Stimulated activated naive B cell treated with anti-CD40 and anti-IgM and Interleukin-4, amounts not matched to agents 10 μg/mL and 1 μg/mL and 100 μg/mL, for 72 hours (primary cell): ENCODE data around the gene IFT57.
A peak's percentile ranks its signal among the peaks of the same experiment; 100 is the strongest.
"Not testable (repeated sequence)": the region's sequence is repeated elsewhere in the genome, so short reads cannot be mapped to it uniquely, and the experiment has no call there.

Source experiments
- ATAC-seq, 2 donors: fragments of 150-1000 bp; cut with Tn5 transposase; replicated peaks; 2 replicates each; pipeline ENCODE4 v1.10.0; 2021; ENCODE audit warnings: moderate library complexity in 1 of 2
- DNase-seq: peaks from one replicate; pipeline ENCODE4 v3.0.0; 2021
- H3K27ac Mint-ChIP-seq: one replicate; pipeline ENCODE4 v1.8.0; 2022; ENCODE audit warnings: mild to moderate bottlenecking, mixed read lengths
- H3K27me3 Mint-ChIP-seq, 2 donors: one replicate each; pipeline ENCODE4 v1.8.0; 2022; ENCODE audit warnings: mixed read lengths in 2 of 2
- H3K36me3 Mint-ChIP-seq, 2 donors: one replicate each; pipeline ENCODE4 v1.8.0; 2022; ENCODE audit warnings: mixed read lengths in 2 of 2, mild to moderate bottlenecking in 1 of 2
- H3K4me1 Mint-ChIP-seq, 2 donors: one replicate each; pipeline ENCODE4 v1.8.0; 2022; ENCODE audit warnings: mixed read lengths in 2 of 2, mild to moderate bottlenecking in 1 of 2
- H3K4me3 Mint-ChIP-seq, 2 donors: one replicate each; pipeline ENCODE4 v1.8.0; 2022; ENCODE audit warnings: mild to moderate bottlenecking in 2 of 2, mixed read lengths in 2 of 2, moderate library complexity in 1 of 2
- H3K9me3 Mint-ChIP-seq, 2 donors: one replicate each; pipeline ENCODE4 v1.8.0; 2022; ENCODE audit warnings: mixed read lengths in 2 of 2, mild to moderate bottlenecking in 1 of 2

IFT57 gene

GRCh38 chr3:108171106-108171505 lies 51.1 kb downstream of the IFT57 start:
- DNase-seq = no peak
- H3K4me1 Mint-ChIP-seq = peaks cover 33 to 47% of the 10 kb centered on the region in 2 donors
- H3K4me3 Mint-ChIP-seq = no peak overlapping the region

DNA sequence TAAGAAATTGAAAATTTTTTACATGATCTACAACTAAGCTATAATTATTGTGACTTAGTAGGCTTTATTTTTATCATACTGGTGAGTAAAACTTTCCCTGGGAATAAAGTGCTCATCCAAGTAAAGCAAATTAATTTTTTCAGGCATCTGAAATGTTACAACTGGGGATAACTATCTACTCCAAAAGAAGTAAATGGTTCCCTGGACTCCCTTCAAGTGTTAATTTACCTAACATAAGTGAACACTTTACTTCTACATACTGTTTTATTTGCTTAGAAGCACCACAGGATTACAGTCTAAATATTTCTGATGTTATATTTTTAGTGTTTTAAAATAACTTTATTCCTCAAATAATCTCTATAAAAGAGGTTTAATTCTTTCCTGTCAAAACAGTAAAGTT lies 57.8 kb downstream of the IFT57 start:
- no peak for DNase-seq
- Mint-ChIP-seq H3K27ac (no peak overlapping the region), H3K36me3 (peaks cover 20 to 42% of the 10 kb centered on the region in 2 donors), H3K4me1 (peaks cover 16 to 36% of the 10 kb centered on the region in 2 donors), H3K9me3 (no peaks in the 10 kb centered on the region), H3K4me3 (no peak overlapping the region), H3K27me3 (no peaks in the 10 kb centered on the region)
- ATAC-seq = no peak

More at GRCh38 chr3:108171106-108171505, 51.1 kb downstream of the IFT57 start:
- Mint-ChIP-seq H3K9me3 (no peaks in the 10 kb centered on the region), H3K27me3 (no peaks in the 10 kb centered on the region), H3K36me3 (peaks cover 29 to 62% of the 10 kb centered on the region in 2 donors), H3K27ac (no peak overlapping the region)
- ATAC-seq = no peak

- DNase-seq (no peak), ATAC-seq (no peak)
- Mint-ChIP-seq H3K27ac (no peak overlapping the region), H3K36me3 (peaks cover 14 to 35% of the 10 kb centered on the region in 2 donors), H3K9me3 (peaks cover under 1 to 2% of the 10 kb centered on the region in 2 donors), H3K4me3 (no peak overlapping the region), H3K27me3 (no peaks in the 10 kb centered on the region), H3K4me1 (peaks cover 19 to 39% of the 10 kb centered on the region in 2 donors)
Observed at GRCh38 chr3:108159865-108160264, 62.4 kb downstream of the IFT57 start.

GRCh38 chr3:108159105-108159504 lies 63.1 kb downstream of the IFT57 start:
- H3K27me3 Mint-ChIP-seq = no peaks in the 10 kb centered on the region
- peaks cover 4 to 9% of the 10 kb centered on the region in 2 donors for H3K9me3 Mint-ChIP-seq
- no peak overlapping the region for H3K27ac Mint-ChIP-seq
- peaks cover 21 to 42% of the 10 kb centered on the region in 2 donors for H3K36me3 Mint-ChIP-seq
- no peak for ATAC-seq
- H3K4me1 Mint-ChIP-seq = peaks cover 22 to 39% of the 10 kb centered on the region in 2 donors
- no peak overlapping the region for H3K4me3 Mint-ChIP-seq
- no peak for DNase-seq

DNA sequence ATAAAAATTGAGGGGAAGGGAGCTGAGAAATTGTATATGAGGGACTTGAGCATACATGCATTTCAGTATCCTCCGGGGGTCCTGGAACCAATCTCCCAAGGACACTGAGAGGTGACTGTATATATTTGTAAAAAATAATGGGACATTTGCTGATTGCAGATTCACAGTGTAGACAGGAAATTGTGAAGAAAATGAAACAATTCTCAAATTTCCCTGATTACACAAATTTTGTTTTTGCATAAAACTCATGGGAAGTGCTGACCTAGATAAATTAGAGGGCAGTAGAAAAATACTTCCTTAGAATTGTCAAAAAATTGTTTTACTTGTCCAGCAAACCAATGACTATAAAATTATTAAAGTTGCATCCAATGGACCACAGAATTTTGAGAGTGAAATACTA lies 64.0 kb downstream of the IFT57 start:
- peaks cover 24 to 43% of the 10 kb centered on the region in 2 donors for H3K4me1 Mint-ChIP-seq
- H3K9me3 Mint-ChIP-seq = peaks cover 10 to 15% of the 10 kb centered on the region in 2 donors
- H3K27ac Mint-ChIP-seq = no peak overlapping the region
- DNase-seq = no peak
- H3K4me3 Mint-ChIP-seq = no peak overlapping the region
- ATAC-seq = no peak
- no peaks in the 10 kb centered on the region for H3K27me3 Mint-ChIP-seq
- peaks cover 23 to 51% of the 10 kb centered on the region in 2 donors for H3K36me3 Mint-ChIP-seq

DNA sequence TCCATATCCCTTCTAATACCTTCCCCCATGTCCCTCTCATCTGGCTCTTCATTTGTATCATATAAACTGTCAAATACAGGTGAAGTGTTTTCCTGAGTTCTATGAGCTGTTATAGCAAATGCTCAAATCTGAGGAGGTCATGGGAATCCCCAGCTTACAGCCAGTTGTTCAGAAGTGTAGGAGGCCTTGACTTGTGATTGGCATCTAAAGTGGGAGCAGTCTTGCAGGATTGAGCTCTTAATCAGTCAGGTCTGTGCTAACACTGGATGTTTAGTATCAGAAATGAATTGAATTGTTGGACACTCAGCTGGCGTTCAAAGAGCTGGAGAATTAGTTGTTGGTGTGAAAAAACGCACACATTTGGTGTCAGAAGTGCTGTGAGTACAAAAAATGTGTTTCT lies 65.0 kb downstream of the IFT57 start:
- DNase-seq (no peak), ATAC-seq (no peak)
- no peak overlapping the region for H3K4me3 Mint-ChIP-seq
- no peaks in the 10 kb centered on the region for H3K27me3 Mint-ChIP-seq
- peaks cover 12 to 15% of the 10 kb centered on the region in 2 donors for H3K9me3 Mint-ChIP-seq
- peaks cover 21 to 45% of the 10 kb centered on the region in 2 donors for H3K4me1 Mint-ChIP-seq
- H3K27ac Mint-ChIP-seq = peak overlapping the region; percentile 42
- H3K36me3 Mint-ChIP-seq = peaks cover 21 to 50% of the 10 kb centered on the region in 2 donors

DNA sequence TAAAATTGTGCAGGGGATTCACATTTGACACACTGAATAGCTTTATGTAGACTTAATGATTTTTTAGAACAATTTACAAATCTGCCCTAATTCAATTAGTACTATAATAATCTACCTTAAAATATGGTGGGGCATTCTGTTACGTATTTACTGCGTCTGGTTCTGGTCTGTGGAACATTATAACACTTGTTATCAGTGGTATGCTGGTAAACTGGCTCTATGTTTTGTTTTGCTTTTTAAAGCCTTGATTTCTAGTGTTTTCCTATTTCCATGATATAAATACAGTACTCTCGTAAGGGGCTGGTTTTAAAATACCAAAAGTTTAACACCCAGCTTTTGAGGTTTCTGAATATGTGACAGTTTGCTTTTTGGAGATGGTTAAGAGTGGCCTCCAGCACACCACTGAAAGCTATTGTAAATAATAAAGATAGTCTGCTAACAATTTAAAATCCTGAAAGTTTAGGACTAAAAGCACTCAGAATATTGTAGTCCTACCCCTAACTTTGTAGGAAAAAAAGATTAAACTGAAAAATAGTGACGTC lies 65.8 kb downstream of the IFT57 start:
- Mint-ChIP-seq H3K9me3 (peaks cover 12 to 15% of the 10 kb centered on the region in 2 donors), H3K27me3 (no peaks in the 10 kb centered on the region), H3K4me3 (no peak overlapping the region), H3K36me3 (peaks cover 21 to 54% of the 10 kb centered on the region in 2 donors), H3K4me1 (peaks cover 26 to 54% of the 10 kb centered on the region in 2 donors), H3K27ac (peak overlapping the region; percentile 20)
- no peak for DNase-seq
- no peak for ATAC-seq

- Mint-ChIP-seq H3K9me3 (peaks cover 12 to 15% of the 10 kb centered on the region in 2 donors), H3K4me1 (peaks cover 27 to 53% of the 10 kb centered on the region in 2 donors), H3K36me3 (peaks cover 20 to 55% of the 10 kb centered on the region in 2 donors)
- H3K27ac Mint-ChIP-seq, ATAC-seq, H3K27me3 Mint-ChIP-seq, DNase-seq, H3K4me3 Mint-ChIP-seq: not testable (repeated sequence)
Observed at GRCh38 chr3:108155642-108156041, 66.6 kb downstream of the IFT57 start.

GRCh38 chr3:108153451-108153981 lies 68.7 kb downstream of the IFT57 start:
- Mint-ChIP-seq H3K4me3 (no peak overlapping the region), H3K9me3 (peaks cover 12 to 15% of the 10 kb centered on the region in 2 donors), H3K27ac (no peak overlapping the region), H3K4me1 (peaks cover 26 to 42% of the 10 kb centered on the region in 2 donors), H3K36me3 (peaks cover 15 to 48% of the 10 kb centered on the region in 2 donors), H3K27me3 (no peaks in the 10 kb centered on the region)
- no peak for ATAC-seq
- no peak for DNase-seq

DNA sequence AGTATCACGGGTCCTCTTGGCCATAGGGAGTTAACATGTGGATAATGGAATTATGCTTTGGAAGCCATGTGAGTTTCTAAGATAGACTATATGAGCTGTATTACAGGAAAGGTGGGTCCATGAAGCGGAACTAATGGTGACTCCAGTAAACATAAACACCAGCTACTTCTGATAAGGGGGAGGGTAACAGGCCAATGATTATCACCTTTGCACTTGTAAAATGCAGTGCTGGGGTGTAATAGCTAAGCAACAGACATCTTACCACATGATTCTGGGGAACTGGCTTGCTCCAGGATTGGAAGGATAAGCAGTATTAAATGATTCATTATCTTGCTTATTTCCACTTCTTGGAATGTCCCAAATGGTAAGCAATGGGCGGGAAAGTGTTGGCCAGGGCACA lies 70.0 kb downstream of the IFT57 start:
- H3K27ac Mint-ChIP-seq = no peak overlapping the region

DNA sequence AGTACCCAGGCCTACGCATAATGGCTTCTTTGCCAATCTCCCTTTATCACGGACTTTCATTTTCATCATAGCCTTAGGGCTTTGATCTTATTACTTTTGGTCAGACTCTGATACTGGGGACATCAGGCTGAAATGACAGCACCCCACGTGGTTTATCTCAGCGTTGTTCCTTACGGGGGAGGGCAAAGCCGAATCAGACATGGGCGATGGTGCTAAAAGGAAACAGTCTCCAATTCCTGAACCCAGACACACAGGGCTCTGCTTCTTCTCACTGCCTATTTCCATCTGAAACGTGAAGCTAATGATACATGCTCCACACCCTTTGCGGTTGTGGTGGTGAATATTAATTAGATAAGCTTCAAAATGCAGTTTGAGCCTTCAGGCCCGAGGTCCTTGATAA lies 72.0 kb downstream of the IFT57 start:
- H3K36me3 Mint-ChIP-seq = peaks cover 28 to 57% of the 10 kb centered on the region in 2 donors
- peaks cover 18 to 33% of the 10 kb centered on the region in 2 donors for H3K4me1 Mint-ChIP-seq
- H3K9me3 Mint-ChIP-seq = peaks cover 12 to 15% of the 10 kb centered on the region in 2 donors
- H3K27ac Mint-ChIP-seq = no peak overlapping the region
- no peaks in the 10 kb centered on the region for H3K27me3 Mint-ChIP-seq
- H3K4me3 Mint-ChIP-seq = no peak overlapping the region
- DNase-seq = no peak
- no peak for ATAC-seq

More for the DNA sequence above, 70.0 kb downstream of the IFT57 start:
- Mint-ChIP-seq H3K4me3 (no peak overlapping the region), H3K36me3 (peaks cover 13 to 46% of the 10 kb centered on the region in 2 donors), H3K27me3 (no peaks in the 10 kb centered on the region), H3K4me1 (peaks cover 23 to 37% of the 10 kb centered on the region in 2 donors), H3K9me3 (peaks cover 12 to 15% of the 10 kb centered on the region in 2 donors)
- DNase-seq = no peak
- no peak for ATAC-seq

- Mint-ChIP-seq H3K27ac (no peak overlapping the region), H3K4me1 (peaks cover 12 to 23% of the 10 kb centered on the region in 2 donors), H3K4me3 (no peak overlapping the region), H3K27me3 (no peaks in the 10 kb centered on the region), H3K9me3 (no peaks in the 10 kb centered on the region), H3K36me3 (peaks cover 35 to 50% of the 10 kb centered on the region in 2 donors)
- DNase-seq (no peak), ATAC-seq (no peak)
Observed at GRCh38 chr3:108146139-108146538, 76.1 kb downstream of the IFT57 start.

- H3K9me3 Mint-ChIP-seq = peaks cover 2 to 3% of the 10 kb centered on the region in 2 donors
- H3K27ac Mint-ChIP-seq = no peak overlapping the region
- peaks cover 40 to 56% of the 10 kb centered on the region in 2 donors for H3K36me3 Mint-ChIP-seq
- no peak for DNase-seq
- no peaks in the 10 kb centered on the region for H3K27me3 Mint-ChIP-seq
- no peak overlapping the region for H3K4me3 Mint-ChIP-seq
- H3K4me1 Mint-ChIP-seq = peaks cover 15 to 28% of the 10 kb centered on the region in 2 donors
- ATAC-seq = no peak
Observed at GRCh38 chr3:108145578-108145977, 76.6 kb downstream of the IFT57 start.

DNA sequence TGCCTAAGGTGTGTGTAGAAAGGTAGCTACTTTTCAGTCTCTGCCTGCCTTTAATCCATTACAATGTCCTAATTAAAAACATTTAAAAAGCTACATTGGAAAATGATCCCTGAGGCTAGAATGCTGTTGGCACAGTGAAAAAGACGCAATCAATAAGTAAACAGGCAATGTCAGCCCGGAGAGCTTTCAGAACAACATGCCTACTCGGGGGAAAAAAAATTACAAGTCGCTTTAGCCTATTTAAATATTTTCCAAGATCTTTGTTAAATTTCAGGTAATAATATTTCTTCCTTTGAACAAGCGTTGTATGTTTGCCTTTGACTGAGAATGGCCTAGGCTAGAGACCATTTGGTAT lies 84.8 kb downstream of the IFT57 start:
- Mint-ChIP-seq H3K4me3 (no peak overlapping the region), H3K36me3 (peaks cover 53 to 72% of the 10 kb centered on the region in 2 donors), H3K9me3 (peaks cover 6 to 8% of the 10 kb centered on the region in 2 donors), H3K27ac (no peak overlapping the region), H3K27me3 (no peaks in the 10 kb centered on the region), H3K4me1 (peaks cover 52 to 88% of the 10 kb centered on the region in 2 donors)
- DNase-seq (no peak), ATAC-seq (no peak)
